GM21825 (cell line): ENCODE measurements around the gene SLC6A12.

Experiments
- ATAC-seq: cut with Tn5 transposase; IDR thresholded peaks from one replicate; pipeline ENCODE4 v1.9.1; 2021; ENCODE audit warnings: mild to moderate bottlenecking, moderate library complexity; ENCODE audit not compliant: unreplicated experiment

Gene SLC6A12

DNA sequence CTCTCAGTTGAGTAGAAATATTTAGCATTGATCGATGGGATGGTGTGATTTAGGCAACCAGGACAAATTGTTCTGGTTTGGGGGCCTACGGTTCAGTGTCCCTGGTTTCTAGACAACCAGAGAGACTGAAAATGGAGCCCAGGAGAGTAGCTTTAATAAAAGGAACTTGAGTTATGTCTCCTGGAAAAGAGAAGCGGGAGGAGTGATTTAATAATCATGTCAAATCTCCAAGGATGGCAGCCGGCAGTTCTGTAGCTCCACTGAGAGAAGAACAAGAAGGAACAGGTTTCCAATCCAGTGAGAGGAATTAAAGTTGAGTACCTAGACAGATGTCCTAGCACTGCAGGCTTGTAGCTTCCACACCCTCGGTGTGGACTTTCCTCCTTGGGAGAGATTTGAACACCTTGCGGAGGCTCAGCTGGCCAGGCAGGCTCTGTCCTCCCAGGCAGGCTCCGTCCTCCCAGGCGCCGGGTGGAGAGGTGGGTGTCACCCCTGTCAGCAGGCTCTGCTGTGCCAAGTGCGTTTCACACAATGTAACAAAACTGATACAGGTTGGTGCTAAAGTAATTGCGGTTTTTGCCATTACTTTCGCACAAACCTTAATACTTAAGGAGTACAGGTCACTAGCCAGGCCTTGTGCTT lies 45.9 kb downstream of the SLC6A12 start:
- ATAC-seq: no peak

DNA sequence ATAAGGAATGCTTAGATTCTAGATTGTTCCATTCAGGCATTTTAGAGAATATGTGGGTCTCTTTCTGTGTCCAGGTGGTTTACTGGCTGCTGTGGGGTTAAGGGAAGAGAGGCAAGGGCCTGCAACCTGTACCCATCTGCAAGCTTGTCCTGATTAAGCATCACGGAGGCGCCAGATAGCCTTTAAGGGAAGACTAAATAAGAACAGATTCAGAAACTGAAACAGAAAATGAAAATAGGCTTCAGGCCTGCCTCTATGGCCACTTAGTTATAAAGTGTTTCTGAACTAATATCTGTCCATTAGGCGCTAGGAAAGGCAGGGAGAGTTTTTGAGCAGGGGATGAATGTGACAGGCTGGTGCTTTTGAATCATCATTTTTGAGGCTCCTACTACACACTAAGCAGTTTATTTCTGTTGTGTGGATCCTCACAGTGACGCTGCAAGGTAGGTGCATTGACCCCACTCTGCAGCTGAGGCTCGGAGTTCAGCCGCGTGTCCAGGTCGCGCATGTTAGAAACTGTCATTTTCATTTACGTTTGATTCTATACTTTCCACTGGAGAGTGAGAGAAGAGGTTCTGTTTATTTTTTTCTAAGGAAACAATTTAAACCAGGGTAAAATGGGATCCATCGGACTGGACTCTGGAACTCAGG lies 47.4 kb downstream of the SLC6A12 start:
- no peak for ATAC-seq

DNA sequence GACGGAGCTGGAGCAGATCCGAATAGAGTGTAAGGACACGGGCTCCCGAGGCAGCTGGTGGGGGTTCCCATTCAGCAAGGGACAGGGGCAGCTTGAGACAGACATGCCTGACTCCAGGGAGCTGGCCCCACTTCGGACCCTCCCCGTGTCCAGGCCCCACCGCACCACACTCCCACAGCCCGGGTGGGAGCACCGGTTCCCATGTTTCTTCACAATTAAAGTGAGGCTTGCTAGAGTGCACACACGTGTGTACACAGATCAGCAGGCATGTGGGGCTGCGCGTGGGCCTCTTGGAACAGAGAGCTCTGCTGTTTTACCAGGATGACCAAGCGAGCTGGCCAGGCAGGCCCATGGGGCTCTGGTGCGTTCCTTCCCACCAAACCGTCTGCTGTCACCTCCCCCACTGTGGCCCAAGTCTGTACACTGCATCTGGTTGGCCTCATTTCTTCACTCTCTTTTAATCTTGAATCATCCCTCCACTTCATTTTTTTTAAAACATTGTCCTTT lies 48.0 kb downstream of the SLC6A12 start:
- no peak for ATAC-seq

DNA sequence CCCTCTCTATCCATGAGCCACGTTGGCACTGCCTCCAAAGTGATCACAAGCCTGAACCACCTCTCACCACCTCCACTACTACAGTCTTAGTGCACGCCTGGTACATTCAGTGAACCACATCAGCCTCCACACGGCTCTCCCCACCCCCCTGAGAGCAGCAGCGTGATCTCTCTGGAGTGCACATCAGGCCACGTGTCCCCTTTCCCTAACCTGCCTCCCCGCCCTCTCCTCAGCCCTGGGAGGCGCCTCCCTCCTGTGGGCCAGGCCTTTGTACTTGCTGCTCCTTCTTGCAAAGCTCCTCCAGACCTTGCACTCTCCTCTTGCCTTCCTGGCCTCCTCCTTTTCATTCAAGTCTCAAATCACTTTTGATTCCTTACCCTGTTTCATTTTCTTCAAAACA lies 49.8 kb downstream of the SLC6A12 start:
- no peak for ATAC-seq

GRCh38 chr12:163406-163986 lies 50.5 kb downstream of the SLC6A12 start:
- ATAC-seq: no peak

DNA sequence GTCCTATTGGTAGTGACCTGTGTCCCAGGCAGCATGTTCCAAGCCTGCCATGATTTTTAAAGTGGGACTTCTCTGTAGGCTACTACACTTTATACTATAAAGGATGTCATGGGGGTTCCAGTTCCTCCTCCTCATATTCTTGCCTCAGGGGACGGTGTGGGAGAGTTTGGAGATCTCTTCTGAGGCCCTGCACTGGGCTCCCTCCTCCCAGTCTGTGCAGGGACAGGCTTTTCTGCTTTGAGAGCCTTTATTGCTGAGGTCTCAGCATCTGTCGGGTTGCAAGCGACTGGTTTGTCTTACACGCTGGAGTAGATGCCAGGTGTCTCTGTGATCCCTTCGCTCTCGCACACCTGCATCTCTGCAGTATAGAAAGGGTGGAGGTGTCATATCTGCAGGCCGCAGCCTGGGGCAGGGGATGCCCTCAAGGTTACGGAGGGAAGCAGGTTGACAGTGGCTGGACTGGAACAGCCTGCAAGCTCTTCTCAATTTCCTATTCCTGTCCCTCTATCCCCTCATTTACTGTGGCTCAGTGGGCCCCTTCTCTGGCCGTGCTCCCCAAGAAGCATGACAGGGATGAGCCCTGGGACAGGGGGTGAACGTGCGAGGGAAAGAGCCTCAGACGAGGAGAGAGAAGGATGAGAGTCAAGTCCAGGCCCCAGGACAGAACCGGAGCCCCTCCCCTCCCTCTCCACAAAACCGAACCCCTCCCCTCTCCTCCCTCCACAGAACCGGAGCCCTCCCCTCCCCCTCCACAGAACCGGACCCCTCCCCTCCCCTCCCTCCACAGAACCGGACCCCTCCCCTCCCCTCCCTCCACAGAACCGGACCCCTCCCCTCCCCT lies 51.3 kb downstream of the SLC6A12 start:
- ATAC-seq: no peak

GRCh38 chr12:161823-162222 lies 52.1 kb downstream of the SLC6A12 start:
- no peak for ATAC-seq

DNA sequence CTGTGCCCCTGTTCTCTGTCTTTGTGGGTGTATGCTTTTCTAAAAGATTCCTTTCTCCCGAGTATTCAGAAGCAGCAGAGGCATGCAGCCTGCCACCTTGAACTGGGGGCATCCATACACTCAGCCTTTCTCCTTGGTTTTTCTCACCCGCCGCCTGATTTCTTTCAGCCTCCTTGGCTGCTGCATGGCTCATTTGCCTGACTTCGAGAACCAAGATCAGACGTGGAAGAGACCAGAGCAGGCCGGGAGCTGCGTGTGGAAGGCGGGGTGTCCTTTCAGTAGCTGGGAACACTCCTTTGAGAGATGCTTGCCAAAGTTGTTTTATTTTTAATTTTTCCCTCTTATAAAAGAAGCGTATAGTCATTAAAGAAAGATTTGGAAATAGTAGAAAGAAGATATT lies 53.1 kb downstream of the SLC6A12 start:
- no peak for ATAC-seq

DNA sequence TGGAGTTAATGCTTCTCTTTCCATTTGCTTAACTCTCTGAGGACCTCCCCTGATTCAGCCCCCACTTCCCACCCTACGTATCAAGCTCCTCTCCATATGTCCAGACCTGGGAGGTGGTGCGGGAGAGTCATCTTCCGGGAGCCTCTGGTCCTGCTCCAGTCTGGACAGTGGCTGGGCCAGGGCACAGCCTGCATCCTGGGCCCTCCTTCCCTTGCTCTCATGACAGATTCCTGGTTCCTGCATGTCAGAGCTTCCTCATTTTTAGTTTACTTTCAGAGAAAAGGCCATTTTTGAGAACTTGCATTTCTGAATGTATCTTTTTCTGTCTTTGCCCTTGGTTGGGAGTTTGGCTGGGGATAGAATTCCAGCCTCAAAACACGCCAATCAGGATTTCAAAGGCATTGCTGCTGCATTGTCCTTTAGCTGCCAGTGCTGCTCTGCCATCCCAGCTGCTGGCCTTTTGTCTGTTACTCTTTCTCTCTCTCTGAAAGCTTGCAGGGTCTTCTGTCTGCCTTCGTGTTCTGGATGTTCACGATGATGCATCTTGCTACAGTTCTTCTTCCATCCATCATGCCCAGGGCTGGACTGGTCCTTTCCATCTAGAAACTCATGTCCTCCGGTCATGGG lies 54.7 kb downstream of the SLC6A12 start:
- no peak for ATAC-seq

DNA sequence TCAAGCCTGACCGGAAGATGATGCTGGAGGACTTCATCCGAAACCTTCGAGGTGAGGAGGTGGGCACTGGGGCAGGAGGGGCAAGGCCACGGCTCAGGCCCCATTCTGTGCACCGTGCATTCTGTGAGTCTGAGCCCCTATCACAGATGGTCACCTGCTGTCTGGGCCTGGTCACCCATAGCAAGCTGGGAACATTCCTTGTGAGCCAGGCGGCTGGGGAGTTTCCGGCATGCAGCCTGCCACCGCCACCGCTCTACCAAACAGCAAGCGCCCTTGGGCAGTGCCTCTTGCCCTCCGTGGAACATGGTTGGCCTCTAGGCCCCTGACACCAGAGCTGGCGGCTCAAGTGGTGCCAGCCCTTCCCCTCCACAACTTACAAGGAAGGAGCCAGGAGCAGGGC lies 56.3 kb downstream of the SLC6A12 start:
- no peak for ATAC-seq

DNA sequence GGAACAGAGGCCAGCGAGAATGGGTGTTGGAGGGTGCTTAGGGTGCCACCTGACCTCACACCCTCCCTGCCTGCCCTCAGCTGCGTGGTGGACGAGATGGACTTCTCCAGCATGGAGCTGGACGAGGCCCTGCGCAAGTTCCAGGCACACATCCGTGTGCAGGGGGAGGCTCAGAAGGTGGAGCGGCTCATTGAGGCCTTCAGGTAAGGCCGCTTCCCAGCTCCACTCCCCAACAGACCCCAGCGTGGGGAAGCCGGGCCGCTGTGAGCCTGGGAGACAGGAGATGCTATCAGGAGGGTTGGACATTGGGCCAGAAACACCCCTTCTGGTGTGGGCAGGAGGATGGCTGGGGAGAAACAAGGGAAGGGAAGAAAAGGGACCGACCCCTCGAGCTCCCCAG lies 57.0 kb downstream of the SLC6A12 start:
- no peak for ATAC-seq

- no peak for ATAC-seq
Measured at GRCh38 chr12:155646-156045, 58.3 kb downstream of the SLC6A12 start.

GRCh38 chr12:155006-155405 lies 59.0 kb downstream of the SLC6A12 start:
- no peak for ATAC-seq

DNA sequence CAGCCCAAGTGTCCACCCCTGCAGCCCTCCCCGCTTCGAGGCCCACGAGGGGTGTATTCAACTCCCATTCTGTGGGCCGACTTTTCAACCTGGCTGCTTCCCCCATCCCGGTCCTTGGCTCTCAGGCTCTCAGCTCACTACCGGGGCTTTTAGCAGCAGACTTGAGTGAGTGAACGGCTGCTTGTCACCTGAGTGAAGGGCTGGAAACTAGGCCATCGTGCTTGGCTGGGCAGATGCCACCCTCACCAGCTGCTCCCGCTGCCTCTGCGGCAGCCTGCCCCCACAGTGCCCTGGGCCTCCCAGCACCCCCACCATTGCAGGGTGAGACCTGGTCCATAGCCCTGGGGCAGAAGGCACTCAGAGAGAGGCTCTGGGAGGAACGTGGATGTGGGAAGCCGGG lies 59.9 kb downstream of the SLC6A12 start:
- ATAC-seq: no peak

GRCh38 chr12:153080-153746 lies 60.7 kb downstream of the SLC6A12 start:
- ATAC-seq: peak; percentile 64

- no peak for ATAC-seq
Measured at GRCh38 chr12:152440-152839, 61.5 kb downstream of the SLC6A12 start.

- ATAC-seq: no peak
Measured at GRCh38 chr12:151579-151978, 62.4 kb downstream of the SLC6A12 start.

- ATAC-seq: no peak
Measured at GRCh38 chr12:148676-149416, 65.1 kb downstream of the SLC6A12 start.

- no peak for ATAC-seq
Measured at GRCh38 chr12:147242-147641, 66.7 kb downstream of the SLC6A12 start.
